Stimulated activated CD4-positive, alpha-beta T cell treated with anti-CD3 and anti-CD28 coated beads, Interleukin-1b, Interleukin-23, amount 100 ng/mL, for 48 hours (primary cell): ENCODE measurements around the gene C1QTNF9B.
"Not testable (repeated sequence)": the region's sequence is repeated elsewhere in the genome, so short reads cannot be mapped to it uniquely, and the experiment has no call there.

Experiments used
- DNase-seq: peaks from one replicate; pipeline ENCODE4 v3.0.0-alpha.2; 2020

C1QTNF9B gene

GRCh38 chr13:23889615-23890607 lies 7.4 kb downstream of the C1QTNF9B start:
- no peak for DNase-seq

GRCh38 chr13:23888658-23889614 lies 8.4 kb downstream of the C1QTNF9B start, which contains the start of gene MIPEP:
Gene MIPEP, minus strand, starts transcription at chr13:23889400. Its CDS starts 80 bp downstream, at chr13:23889320.
- peak; percentile 90 for DNase-seq

GRCh38 chr13:23884361-23884760 lies 12.9 kb downstream of the C1QTNF9B start:
- DNase-seq: not testable (repeated sequence)

- no peak for DNase-seq
These were observed 14.0 kb downstream of the C1QTNF9B start for GRCh38 chr13:23883255-23883654.

- not testable (repeated sequence) for DNase-seq
These were observed 15.9 kb downstream of the C1QTNF9B start for GRCh38 chr13:23881402-23881800.

GRCh38 chr13:23880493-23881401 lies 16.6 kb downstream of the C1QTNF9B start:
- DNase-seq: not testable (repeated sequence)

- DNase-seq: no peak
These were observed 20.0 kb downstream of the C1QTNF9B start for GRCh38 chr13:23877286-23877685.

- DNase-seq: no peak
These were observed 21.0 kb downstream of the C1QTNF9B start for GRCh38 chr13:23876265-23876664.

GRCh38 chr13:23871616-23872220 lies 25.6 kb downstream of the C1QTNF9B start:
- DNase-seq: no peak

- no peak for DNase-seq
These were observed 26.8 kb downstream of the C1QTNF9B start for GRCh38 chr13:23870356-23871140.

GRCh38 chr13:23868521-23868920 lies 28.8 kb downstream of the C1QTNF9B start:
- DNase-seq: no peak

GRCh38 chr13:23867027-23867491 lies 30.2 kb downstream of the C1QTNF9B start:
- no peak for DNase-seq

GRCh38 chr13:23866420-23867026 lies 30.8 kb downstream of the C1QTNF9B start:
- DNase-seq: no peak

GRCh38 chr13:23865906-23866305 lies 31.4 kb downstream of the C1QTNF9B start:
- DNase-seq: no peak

- no peak for DNase-seq
These were observed 32.3 kb downstream of the C1QTNF9B start for GRCh38 chr13:23865026-23865425.

GRCh38 chr13:23861310-23861709 lies 36.0 kb downstream of the C1QTNF9B start:
- DNase-seq: no peak

- no peak for DNase-seq
These were observed 37.4 kb downstream of the C1QTNF9B start for GRCh38 chr13:23859904-23860303.

- DNase-seq: no peak
These were observed 37.8 kb downstream of the C1QTNF9B start for GRCh38 chr13:23859455-23859854.

GRCh38 chr13:23858546-23858945 lies 38.8 kb downstream of the C1QTNF9B start:
- no peak for DNase-seq
